Spinal cord (tissue), 10 donors: ENCODE data around the gene IQSEC3. TPM values are rescaled to one million over a fixed set of nuclear protein-coding genes. Genes with fewer than 3 reads are reported as not detected.

Experiments used
- DNase-seq, 6 donors: peaks; one replicate each; pipeline versions ENCODE4 v3.0.0 to v3.0.0-alpha.2; 2013 to 2015; ENCODE audit warnings: low spot score in 6 of 6, low read depth in 4 of 6
- H3K27ac ChIP-seq: one replicate; pipeline ENCODE4 v1.5.1; 2013; ENCODE audit warnings: low read depth, low read length, control low read depth
- H3K27me3 ChIP-seq: one replicate; pipeline ENCODE4 v1.6.1; 2013; ENCODE audit warnings: low read length; ENCODE audit not compliant: control insufficient read depth, insufficient read depth
- H3K36me3 ChIP-seq: one replicate; pipeline ENCODE4 v1.6.1; 2013; ENCODE audit warnings: low read length; ENCODE audit not compliant: control insufficient read depth, insufficient read depth
- H3K4me1 ChIP-seq: one replicate; pipeline ENCODE4 v1.6.1; 2013; ENCODE audit warnings: low read length; ENCODE audit not compliant: control insufficient read depth, insufficient read depth
- H3K4me3 ChIP-seq: one replicate; pipeline ENCODE4 v1.5.1; 2013; ENCODE audit warnings: low read depth, low read length, control low read depth
- H3K9me3 ChIP-seq: one replicate; pipeline ENCODE4 v1.6.1; 2013; ENCODE audit warnings: low read length; ENCODE audit not compliant: control insufficient read depth, insufficient read depth
- WGBS: methylation state at CpG from one replicate; pipeline ENCODE4 v1.1.5; 2013; ENCODE audit warnings: missing lambda C conversion rate; ENCODE audit not compliant: insufficient coverage; 5-methylcytosine and 5-hydroxymethylcytosine counted together
- polyA plus RNA-seq, 2 donors: library from polyadenylated mRNA; unstranded; fragments of 120-200 nt; gene quantifications; one replicate each; pipeline ENCODE4 v1.2.1, GENCODE V29; 2013; ENCODE audit not compliant: insufficient read length in 2 of 2
- total RNA-seq, 2 donors: library from RNA; depleted of rRNA in 1 of 2; stranded (reverse); fragments of 120-200 nt in 1 of 2; fragments of >200 nt in 1 of 2; gene quantifications; one replicate each; pipeline versions ENCODE4 v1.2.3 to v1.2.4, GENCODE V29; 2013 to 2014
- donor health status: healthy.

Gene IQSEC3
- total and polyA plus RNA-seq, 4 donors = 7.8 to 65.3 (median 39.0) TPM

- Histone ChIP-seq H3K27ac (no peak overlapping the region), H3K36me3 (peaks cover 4% of the 10 kb centered on the region), H3K4me3 (no peak overlapping the region), H3K27me3 (no peaks in the 10 kb centered on the region), H3K9me3 (no peaks in the 10 kb centered on the region), H3K4me1 (peaks cover 32% of the 10 kb centered on the region)
- DNase-seq = no peak
- 69% methylated on average over 3 of the region's 5 CpGs for WGBS
Observed at GRCh38 chr12:106118-106591, 39.6 kb downstream of the IQSEC3 start.

- H3K4me3 ChIP-seq = no peak overlapping the region
- H3K27ac ChIP-seq = no peak overlapping the region
- peak in 3 of 6 donors; percentile 40 to 65 (median 49) for DNase-seq
- H3K27me3 ChIP-seq = no peaks in the 10 kb centered on the region
- WGBS = 26% methylated on average over 9 of the region's 9 CpGs
- peaks cover 3% of the 10 kb centered on the region for H3K36me3 ChIP-seq
- no peaks in the 10 kb centered on the region for H3K9me3 ChIP-seq
- H3K4me1 ChIP-seq = peaks cover 21% of the 10 kb centered on the region
Observed at GRCh38 chr12:108594-108993, 42.0 kb downstream of the IQSEC3 start.

- H3K9me3 ChIP-seq = no peaks in the 10 kb centered on the region
- peaks cover 3% of the 10 kb centered on the region for H3K36me3 ChIP-seq
- H3K4me3 ChIP-seq = no peak overlapping the region
- no peak overlapping the region for H3K27ac ChIP-seq
- H3K27me3 ChIP-seq = no peaks in the 10 kb centered on the region
- 55% methylated on average over 6 of the region's 6 CpGs for WGBS
- no peak for DNase-seq
- peaks cover 20% of the 10 kb centered on the region for H3K4me1 ChIP-seq
Observed at GRCh38 chr12:109446-109845, 42.9 kb downstream of the IQSEC3 start.

GRCh38 chr12:109872-110271, 43.3 kb downstream of the IQSEC3 start:
- no peak overlapping the region for H3K27ac ChIP-seq
- H3K36me3 ChIP-seq = peaks cover 2% of the 10 kb centered on the region
- H3K27me3 ChIP-seq = no peaks in the 10 kb centered on the region
- H3K9me3 ChIP-seq = no peaks in the 10 kb centered on the region
- no peak overlapping the region for H3K4me3 ChIP-seq
- H3K4me1 ChIP-seq = peaks cover 16% of the 10 kb centered on the region
- WGBS = 57% methylated on average over 3 of the region's 3 CpGs
- DNase-seq = no peak

GRCh38 chr12:111699-112493, 45.3 kb downstream of the IQSEC3 start:
- 87% methylated on average over 6 of the region's 11 CpGs for WGBS
- DNase-seq = no peak
- H3K27ac ChIP-seq = no peak overlapping the region
- no peaks in the 10 kb centered on the region for H3K36me3 ChIP-seq
- H3K4me1 ChIP-seq = peaks cover 12% of the 10 kb centered on the region
- H3K9me3 ChIP-seq = no peaks in the 10 kb centered on the region
- H3K4me3 ChIP-seq = no peak overlapping the region
- H3K27me3 ChIP-seq = no peaks in the 10 kb centered on the region

- H3K4me1 ChIP-seq = peaks cover 17% of the 10 kb centered on the region
- no peak overlapping the region for H3K4me3 ChIP-seq
- H3K27ac ChIP-seq = no peak overlapping the region
- H3K9me3 ChIP-seq = no peaks in the 10 kb centered on the region
- H3K27me3 ChIP-seq = no peaks in the 10 kb centered on the region
- 83% methylated on average over 2 of the region's 4 CpGs for WGBS
- no peak for DNase-seq
- peaks cover 3% of the 10 kb centered on the region for H3K36me3 ChIP-seq
Observed at GRCh38 chr12:113347-113746, 46.8 kb downstream of the IQSEC3 start.

- WGBS = 82% methylated on average over 4 of the region's 4 CpGs
- H3K4me3 ChIP-seq = no peak overlapping the region
- peaks cover 8% of the 10 kb centered on the region for H3K36me3 ChIP-seq
- no peaks in the 10 kb centered on the region for H3K9me3 ChIP-seq
- H3K4me1 ChIP-seq = peaks cover 5% of the 10 kb centered on the region
- no peak for DNase-seq
- H3K27ac ChIP-seq = no peak overlapping the region
- no peaks in the 10 kb centered on the region for H3K27me3 ChIP-seq
Observed at GRCh38 chr12:114626-115211, 48.2 kb downstream of the IQSEC3 start.

GRCh38 chr12:115518-115917, 49.0 kb downstream of the IQSEC3 start:
- Histone ChIP-seq H3K9me3 (no peaks in the 10 kb centered on the region), H3K36me3 (peaks cover 8% of the 10 kb centered on the region), H3K27me3 (no peaks in the 10 kb centered on the region), H3K4me1 (peaks cover 5% of the 10 kb centered on the region), H3K27ac (no peak overlapping the region), H3K4me3 (no peak overlapping the region)
- no peak for DNase-seq
- WGBS = 73% methylated on average over 3 of the region's 5 CpGs

- Histone ChIP-seq H3K9me3 (no peaks in the 10 kb centered on the region), H3K27ac (no peak overlapping the region), H3K27me3 (no peaks in the 10 kb centered on the region), H3K4me3 (no peak overlapping the region), H3K36me3 (peaks cover 8% of the 10 kb centered on the region), H3K4me1 (peaks cover 5% of the 10 kb centered on the region)
- no peak for DNase-seq
- WGBS = 86% methylated on average over 18 of the region's 19 CpGs
Observed at GRCh38 chr12:115960-116915, 49.7 kb downstream of the IQSEC3 start.
